ENCODE results near the gene SLC41A2.
"Not testable (repeated sequence)": the region's sequence is repeated elsewhere in the genome, so short reads cannot be mapped to it uniquely, and the experiment has no call there.

Gene SLC41A2

GRCh38 chr12:104958001-104958804 lies at the start of gene SLC41A2:
TSS of gene SLC41A2 (minus strand) at chr12:104958290. CDS start at chr12:104928527, 29,763 bp downstream.
- peak; percentile 33 for DNase-seq

- no peak for DNase-seq
Measured at GRCh38 chr12:105001476-105001875, 43.4 kb upstream of the SLC41A2 start.

DNA sequence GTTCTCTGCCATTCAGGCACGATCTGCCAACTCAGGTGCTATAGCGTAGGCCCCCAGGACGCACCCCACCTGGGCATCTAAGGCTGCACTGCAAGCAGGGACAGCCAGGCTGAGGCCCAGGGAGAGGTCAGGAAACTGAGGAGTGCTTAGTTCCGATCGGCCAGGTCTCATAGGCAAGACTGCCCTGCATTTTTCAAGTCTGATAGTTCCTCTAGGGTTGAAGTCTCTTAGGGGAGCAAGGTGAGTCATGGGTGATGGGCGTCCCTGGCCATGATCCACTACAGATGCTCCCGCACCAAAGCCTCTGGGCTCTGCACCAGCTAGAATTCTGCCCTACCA lies 41.2 kb upstream of the SLC41A2 start:
- DNase-seq, result no peak

DNA sequence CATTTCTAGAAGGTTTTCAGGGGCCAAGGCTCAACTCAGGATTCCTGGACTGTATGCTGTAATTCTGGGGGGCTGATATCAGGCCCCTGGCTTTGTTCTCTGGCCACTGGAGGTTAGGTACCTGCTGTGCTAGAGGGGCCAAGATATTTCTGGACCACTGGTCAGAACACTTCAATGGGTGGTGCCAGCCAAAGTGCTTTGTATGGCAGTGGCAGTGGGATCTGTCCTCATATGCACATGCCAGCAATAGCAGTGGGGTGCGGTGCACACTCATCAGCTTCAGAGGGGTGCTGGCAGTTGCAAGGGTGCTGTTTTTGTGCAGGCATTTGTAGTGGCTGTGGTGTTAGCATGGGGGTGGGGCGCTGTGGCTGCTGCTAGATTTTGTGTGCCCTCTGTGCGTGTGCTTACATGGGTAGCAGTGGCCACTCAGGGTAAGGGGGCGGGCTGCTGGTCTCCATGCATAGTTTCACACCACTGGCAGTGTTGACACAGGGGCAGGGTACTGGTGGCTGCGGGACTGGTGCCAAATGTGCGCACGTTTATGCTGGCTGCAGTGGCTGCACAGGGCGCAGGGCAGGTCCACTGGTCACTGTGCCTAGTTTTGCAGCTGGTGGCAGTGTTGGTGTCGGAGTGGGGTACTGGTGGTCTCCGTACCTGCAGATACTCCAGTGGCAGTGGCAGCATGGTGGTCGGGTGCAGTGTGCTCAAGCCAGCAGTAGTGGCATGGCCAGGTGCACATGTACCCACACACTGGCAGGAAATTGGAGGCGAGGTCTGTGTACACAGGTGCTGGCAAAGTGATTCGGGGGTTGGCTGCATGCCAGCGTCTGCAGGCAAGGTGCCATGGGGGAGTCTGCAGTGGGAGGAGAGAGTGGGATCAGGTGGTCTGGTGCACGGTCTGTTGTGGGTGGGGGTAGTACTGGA lies 40.6 kb upstream of the SLC41A2 start:
- DNase-seq, result peak; percentile 95

DNA sequence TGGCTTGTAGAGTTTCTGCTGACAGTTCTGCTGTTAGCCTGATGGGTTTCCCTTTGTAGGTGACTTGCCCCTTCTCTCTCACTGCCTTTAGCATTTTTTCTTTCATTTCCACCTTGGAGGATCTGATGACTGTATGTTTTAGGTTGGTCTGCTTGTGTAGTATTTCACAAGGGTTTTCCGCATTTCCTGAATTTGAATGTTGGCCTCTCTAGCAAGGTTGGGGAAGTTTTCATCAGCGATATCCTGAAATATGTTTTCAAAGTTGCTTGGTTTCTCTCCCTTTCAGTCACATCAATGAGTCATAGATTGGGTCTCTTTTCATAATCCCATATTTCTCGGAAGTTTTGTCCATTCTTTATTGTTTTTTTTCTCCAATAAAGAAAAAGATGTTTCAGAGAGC lies 39.5 kb upstream of the SLC41A2 start:
- no peak for DNase-seq

DNA sequence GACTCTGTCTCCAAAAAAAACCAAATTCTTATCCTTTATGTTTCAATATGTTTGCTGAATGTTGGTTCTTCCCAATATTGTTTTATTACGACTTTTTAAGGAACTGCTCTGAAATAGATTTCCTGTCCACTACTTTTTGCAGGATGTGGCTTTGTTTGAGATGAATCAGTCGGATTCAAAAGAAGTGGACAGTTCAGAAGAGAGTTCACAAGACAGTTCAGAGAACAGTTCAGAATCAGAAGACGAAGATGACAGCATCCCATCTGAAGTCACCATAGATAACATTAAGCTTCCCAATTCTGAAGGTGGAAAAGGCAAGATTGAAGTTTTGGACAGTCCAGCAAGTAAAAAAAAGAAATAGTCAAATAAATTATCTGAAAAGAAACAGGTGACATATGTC lies 36.2 kb upstream of the SLC41A2 start:
- DNase-seq, result no peak

DNA sequence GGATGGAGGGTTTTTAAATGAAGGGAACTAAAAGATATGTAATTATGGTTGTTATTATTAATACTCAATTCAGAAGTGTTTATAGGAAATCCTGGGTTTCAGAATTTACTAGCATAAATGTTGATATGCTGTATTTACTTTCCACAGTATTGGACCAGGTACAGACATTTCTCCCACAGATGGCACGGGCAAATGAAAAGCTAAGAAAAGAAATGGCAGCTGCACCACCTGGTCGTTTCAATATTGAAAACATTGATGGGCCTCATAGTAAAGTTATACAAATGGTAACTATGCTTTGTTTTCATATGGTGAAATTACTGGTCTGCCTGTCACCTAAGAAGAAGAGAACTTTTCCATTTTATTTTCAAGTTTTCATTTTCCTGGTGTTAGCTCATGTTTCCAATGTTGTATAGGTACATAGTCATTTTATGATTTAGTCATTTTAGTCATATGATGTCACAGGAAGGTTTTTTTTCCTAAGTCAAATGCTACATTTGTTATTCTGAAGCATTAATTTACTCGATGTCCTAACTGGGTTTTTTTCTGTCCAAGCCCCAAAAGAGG lies 33.6 kb upstream of the SLC41A2 start:
- DNase-seq, result no peak

DNA sequence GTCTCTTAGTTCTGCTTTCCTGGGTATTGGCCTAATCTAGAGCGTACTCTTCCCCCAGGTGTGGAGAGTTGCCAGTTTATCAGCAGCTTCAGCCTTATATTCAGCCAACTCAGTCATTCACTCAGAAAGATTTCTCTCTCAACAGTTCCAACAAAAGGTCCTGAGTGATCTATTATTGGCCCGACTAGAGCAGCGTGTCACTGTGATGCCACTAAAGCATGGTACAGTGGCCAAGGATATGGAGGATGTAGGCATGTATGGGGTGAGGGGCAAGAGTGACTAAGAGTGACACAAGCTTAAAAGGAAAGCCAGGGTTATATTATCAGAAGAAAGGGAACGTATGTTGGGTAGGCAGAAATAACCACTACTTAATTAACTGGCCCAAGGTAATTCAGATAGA lies 32.9 kb upstream of the SLC41A2 start:
- no peak for DNase-seq

- DNase-seq, result peak; percentile 89
Measured at GRCh38 chr12:104986022-104986941, 28.2 kb upstream of the SLC41A2 start, which contains the start of gene NOPCHAP1. TSS of gene NOPCHAP1 (plus strand) at chr12:104986316. CDS start at chr12:104986353, 37 bp downstream.

DNA sequence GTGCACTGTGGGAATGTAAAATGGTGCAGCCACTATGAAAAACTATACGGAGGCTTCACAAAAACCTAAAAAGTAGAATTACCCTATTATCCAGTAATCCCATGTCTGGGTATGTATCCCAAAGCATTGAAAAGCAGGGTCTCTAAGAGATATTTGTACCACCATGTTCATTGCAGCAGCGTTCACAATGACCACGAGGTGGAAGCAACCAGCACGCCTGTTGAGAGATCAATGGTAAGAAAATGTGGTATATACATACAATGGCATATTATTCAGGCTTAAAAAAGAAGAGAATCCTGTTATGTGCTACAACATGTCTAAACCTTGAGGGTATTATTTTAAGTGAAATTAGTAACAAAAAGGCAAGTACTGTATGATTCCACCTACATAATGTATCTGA lies 27.1 kb upstream of the SLC41A2 start:
- DNase-seq, result peak; percentile 6

DNA sequence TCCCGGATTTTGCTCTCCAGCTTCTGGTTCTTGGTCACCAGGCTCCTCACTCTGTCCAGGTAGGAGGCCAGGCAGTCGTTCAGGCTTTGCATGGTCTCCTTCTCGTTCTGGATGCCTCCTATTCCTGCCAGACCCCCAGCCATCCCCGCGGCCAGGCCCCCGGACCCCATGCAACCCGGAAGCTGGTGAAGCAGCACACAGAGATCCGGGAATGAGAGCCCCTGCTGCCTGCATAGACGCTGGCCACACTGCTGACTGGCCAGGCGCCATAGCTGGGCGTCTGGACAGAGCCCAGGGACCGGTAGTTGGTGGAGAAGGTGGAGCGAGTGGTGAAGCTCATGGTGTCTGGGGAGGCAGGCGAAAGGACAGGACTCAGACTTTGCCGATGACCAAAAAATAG lies 19.6 kb upstream of the SLC41A2 start:
- not testable (repeated sequence) for DNase-seq

- DNase-seq, result no peak
Measured at GRCh38 chr12:104976703-104977102, 18.6 kb upstream of the SLC41A2 start.

DNA sequence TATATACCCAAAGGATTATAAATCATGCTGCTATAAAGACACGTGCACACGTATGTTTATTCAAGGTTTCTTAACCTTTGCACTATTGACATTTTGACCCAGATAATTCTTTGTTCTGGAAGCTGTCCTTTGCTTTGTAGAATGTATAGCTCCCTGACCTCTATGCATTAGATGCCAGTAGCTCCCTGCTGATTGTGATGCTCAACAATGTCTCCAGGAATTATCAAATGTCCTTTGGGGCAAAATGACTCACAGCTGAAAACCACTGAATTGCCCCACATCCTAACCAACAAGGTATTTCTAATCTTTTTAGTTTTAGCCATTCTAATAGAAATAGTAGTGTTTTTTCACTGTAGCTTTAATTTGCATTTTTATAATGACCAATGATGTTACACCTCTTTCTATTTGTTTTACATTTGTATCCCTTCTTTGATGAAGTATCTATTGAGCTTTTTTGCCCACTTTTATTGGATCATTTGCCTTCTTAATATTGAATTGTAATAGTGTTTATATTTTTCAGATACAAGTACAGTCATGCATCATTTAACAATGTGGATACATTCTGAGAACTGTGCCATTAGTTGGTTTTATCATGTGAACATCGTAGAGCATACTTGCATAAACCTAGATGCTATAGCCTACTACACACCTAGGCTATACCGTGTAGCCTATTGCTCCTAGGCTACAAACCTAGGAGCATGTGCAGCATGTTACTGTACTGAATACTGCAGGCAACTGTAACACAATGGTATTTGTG lies 17.7 kb upstream of the SLC41A2 start:
- DNase-seq, result no peak

GRCh38 chr12:104974626-104975290 lies 16.7 kb upstream of the SLC41A2 start:
- DNase-seq, result no peak

DNA sequence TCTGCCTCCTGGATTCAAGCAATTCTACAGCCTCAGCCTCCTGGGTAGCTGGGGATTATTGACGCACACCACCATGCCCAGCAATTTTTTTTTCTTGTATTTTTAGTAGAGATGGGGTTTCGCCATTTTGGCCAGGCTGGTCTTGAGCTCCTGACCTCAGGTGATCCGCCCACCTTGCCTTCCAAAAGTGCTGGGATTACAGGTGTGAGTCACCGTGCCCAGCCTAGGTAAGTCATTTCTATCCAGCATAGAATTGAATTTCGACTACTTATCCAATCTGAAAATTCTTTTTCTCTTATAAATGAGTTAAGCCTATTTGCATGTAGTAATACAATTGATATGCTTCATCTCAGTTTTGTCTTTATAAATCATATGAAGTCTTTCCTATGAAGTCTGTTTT lies 15.2 kb upstream of the SLC41A2 start:
- DNase-seq, result no peak

DNA sequence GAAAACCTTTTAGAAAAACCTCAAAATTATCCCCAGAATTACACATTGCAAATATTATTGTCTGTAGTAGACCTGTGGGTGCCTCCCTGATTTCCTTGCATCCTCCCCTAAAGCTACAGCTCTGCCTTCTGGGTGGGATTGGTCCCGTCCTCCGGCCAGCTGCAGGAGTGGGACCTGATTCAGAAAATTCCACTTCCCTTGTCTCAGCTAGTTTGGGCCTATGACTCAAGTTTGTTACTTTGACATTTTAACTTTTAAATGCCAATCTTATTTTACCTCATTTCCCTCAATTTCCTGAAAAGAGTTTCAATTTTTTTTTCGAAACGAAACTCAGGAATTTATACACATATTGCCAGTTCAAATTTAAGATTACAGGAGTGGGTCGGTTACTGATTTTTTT lies 13.2 kb upstream of the SLC41A2 start:
- no peak for DNase-seq

DNA sequence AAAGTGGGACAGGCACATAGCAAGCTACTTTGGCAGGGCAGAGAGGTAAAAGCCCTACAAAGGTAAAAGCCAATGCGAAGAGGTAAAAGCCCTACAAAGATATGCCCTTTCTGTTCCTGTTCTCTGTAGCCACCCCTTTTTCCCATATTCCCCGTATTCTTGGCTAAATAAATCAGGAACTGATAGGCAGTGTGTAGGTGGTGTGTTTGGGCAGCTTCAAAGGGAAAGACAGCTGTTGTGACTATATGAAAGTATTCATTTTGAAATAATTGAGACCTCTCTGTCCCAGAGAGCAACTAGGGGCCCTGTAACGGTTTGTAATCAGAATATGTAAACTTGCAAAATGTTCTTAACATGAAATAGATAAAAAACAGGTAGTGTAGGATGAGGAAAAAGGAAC lies 11.3 kb upstream of the SLC41A2 start:
- DNase-seq, result no peak

DNA sequence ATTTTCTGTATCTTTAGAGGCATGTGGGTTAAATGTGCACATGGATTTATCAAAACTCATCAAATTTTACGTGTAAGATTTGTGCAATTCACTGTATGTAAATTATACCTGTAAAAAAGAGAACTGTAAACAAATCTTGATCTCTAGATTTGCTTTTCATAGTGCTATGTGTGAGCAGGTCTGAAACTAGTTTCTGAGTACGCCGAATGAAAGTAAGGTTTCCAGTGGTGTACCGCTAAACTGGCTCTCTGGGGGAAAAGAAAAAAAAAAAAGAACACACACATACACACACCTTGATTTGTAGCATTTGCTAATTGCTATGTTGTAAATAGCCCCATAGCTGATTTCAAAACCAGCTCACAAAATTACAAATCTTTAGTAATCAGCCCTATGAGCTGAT lies 8.6 kb upstream of the SLC41A2 start:
- DNase-seq, result no peak

- no peak for DNase-seq
Measured at GRCh38 chr12:104964856-104965205, 6.7 kb upstream of the SLC41A2 start.

GRCh38 chr12:104964167-104964855 lies 6.2 kb upstream of the SLC41A2 start:
- peak; percentile 55 for DNase-seq

GRCh38 chr12:104963757-104964156 lies 5.7 kb upstream of the SLC41A2 start:
- no peak for DNase-seq
